PC-9 (cell line): ENCODE results near the gene CYB5A. TPM values are rescaled to one million over a fixed set of nuclear protein-coding genes. Genes with fewer than 3 reads are reported as not detected.
A peak's percentile ranks its signal among the peaks of the same experiment; 100 is the strongest.

Source experiments
- BruUV-seq: library from RNA; stranded (reverse); fragments of 400-500 nt; replicated peaks from 2 replicates; lab custom pipeline; 2021; lab: Mats Ljungman, UMichigan
- CTCF ChIA-PET: fragments of 300-600 bp; sonication (Branson Sonifier 250); formaldehyde crosslinking; loops from one replicate; lab custom pipeline; 2022; ENCODE audit warnings: antibody characterized with exemption; lab: Charles Lee
- POLR2A ChIA-PET: fragments of 300-600 bp; sonication (Branson Sonifier 250); formaldehyde crosslinking; loops from one replicate; lab custom pipeline; 2022; ENCODE audit warnings: antibody characterized with exemption; ENCODE audit not compliant: unreplicated experiment; lab: Charles Lee
- DNase-seq, 2 experiments: peaks; one replicate each; pipeline versions ENCODE4 v3.0.0 to v3.0.0-alpha.2; 2015 to 2022; ENCODE audit warnings: mixed read lengths in 1 of 2
- H2AFZ ChIP-seq: fragments of 200-600 bp; sonication (generic); 2 replicates; pipeline ENCODE4 v1.8.1; 2017; ENCODE audit warnings: antibody characterized with exemption
- H3F3A ChIP-seq: fragments of 200-600 bp; sonication (generic); 2 replicates; pipeline ENCODE4 v1.8.1; 2017; ENCODE audit warnings: antibody characterized with exemption, mild to moderate bottlenecking, low read depth; ENCODE audit not compliant: insufficient read depth
- H3K27ac ChIP-seq: fragments of 200-600 bp; sonication (generic); 2 replicates; pipeline ENCODE4 v1.6.1; 2016; ENCODE audit warnings: mixed run types
- H3K27me3 ChIP-seq: fragments of 200-600 bp; sonication (generic); 2 replicates; pipeline ENCODE4 v1.6.1; 2016; ENCODE audit warnings: low read depth, mixed run types; ENCODE audit not compliant: insufficient read depth
- H3K36me3 ChIP-seq: fragments of 200-600 bp; sonication (generic); 2 replicates; pipeline ENCODE4 v1.6.1; 2016; ENCODE audit warnings: low read depth, mixed run types
- H3K4me1 ChIP-seq: fragments of 200-600 bp; sonication (generic); replicated peaks from 2 replicates; pipeline ENCODE4 v1.6.1; 2016; ENCODE audit warnings: mixed run types; ENCODE audit not compliant: insufficient read depth
- H3K4me2 ChIP-seq: fragments of 200-600 bp; sonication (generic); 2 replicates; pipeline ENCODE4 v1.6.1; 2017; ENCODE audit warnings: mixed run types
- H3K4me3 ChIP-seq: fragments of 200-600 bp; sonication (generic); 2 replicates; pipeline ENCODE4 v1.6.1; 2016; ENCODE audit warnings: mixed run types
- H3K79me2 ChIP-seq: fragments of 200-600 bp; sonication (generic); 2 replicates; pipeline ENCODE4 v1.6.1; 2017; ENCODE audit warnings: low read depth, mixed run types
- H3K9me2 ChIP-seq: fragments of 200-600 bp; sonication (generic); 2 replicates; pipeline ENCODE4 v1.8.1; 2017; ENCODE audit warnings: mild to moderate bottlenecking; ENCODE audit not compliant: insufficient read depth
- H3K9me3 ChIP-seq: fragments of 200-600 bp; sonication (generic); 2 replicates; pipeline ENCODE4 v1.8.1; 2016; ENCODE audit warnings: low read depth; ENCODE audit not compliant: insufficient read depth
- H4K20me1 ChIP-seq: fragments of 200-600 bp; sonication (generic); 2 replicates; pipeline ENCODE4 v1.8.1; 2017; ENCODE audit not compliant: insufficient read depth
- EZH2 ChIP-seq: fragments of 200-600 bp; sonication (generic); IDR thresholded peaks from 2 replicates; pipeline ENCODE4 v1.8.0; 2017; ENCODE audit warnings: antibody characterized with exemption, low read depth
- intact Hi-C: fragments of 100-400 bp; cut with micrococcal nuclease; formaldehyde crosslinking; loops from one replicate; pipeline ENCODE4 v1.10.0; 2022; ENCODE audit not compliant: unreplicated experiment
- total RNA-seq: library from RNA; stranded (reverse); gene quantifications from 2 replicates; pipeline ENCODE4 v1.2.3, GENCODE V29; 2021
- TF ChIP-seq, protein P1 (sequence below): fragments of 200-600 bp; sonication (generic); conservative IDR thresholded peaks from 2 replicates; pipeline ENCODE4 v1.6.1; 2017; ENCODE audit warnings: mixed run types, antibody characterized with exemption, mild to moderate bottlenecking, moderate library complexity

CYB5A gene
- total RNA-seq, 1 experiment from 2014 or later, result 109 TPM

GRCh38 chr18:74316257-74317170 lies 24.8 kb upstream of the CYB5A start:
- Histone ChIP-seq H3K4me1 (peaks cover 19% of the 10 kb centered on the region), H3K9me2 (no peaks in the 10 kb centered on the region), H3F3A (peaks cover 15% of the 10 kb centered on the region; the same call in 1 of the 2 replicates), H2AFZ (no peak overlapping the region), H3K9me3 (no peaks in the 10 kb centered on the region), H3K27me3 (no peaks in the 10 kb centered on the region), H3K4me2 (peak overlapping the region; percentile 41), H3K79me2 (no peaks in the 10 kb centered on the region), H3K36me3 (no peaks in the 10 kb centered on the region), H4K20me1 (no peaks in the 10 kb centered on the region), H3K27ac (peak overlapping the region; percentile 43), H3K4me3 (no peak overlapping the region)
- POLR2A ChIA-PET, result interaction anchor here (0.5 to 0.7 kb wide), 2 partner anchors 13 to 179 kb away, joined by 3 to 4 read pairs; partner anchors contain the start of gene CNDP2
- intact Hi-C loops, result loop anchor here (1.0 to 2.0 kb wide), 2 partner anchors 24 to 131 kb away; no protein-coding TSS in a partner anchor
- BruUV-seq, result no TSS peak
- DNase-seq, result peak; percentile 60 to 95
- TF ChIP-seq, protein P1, sequence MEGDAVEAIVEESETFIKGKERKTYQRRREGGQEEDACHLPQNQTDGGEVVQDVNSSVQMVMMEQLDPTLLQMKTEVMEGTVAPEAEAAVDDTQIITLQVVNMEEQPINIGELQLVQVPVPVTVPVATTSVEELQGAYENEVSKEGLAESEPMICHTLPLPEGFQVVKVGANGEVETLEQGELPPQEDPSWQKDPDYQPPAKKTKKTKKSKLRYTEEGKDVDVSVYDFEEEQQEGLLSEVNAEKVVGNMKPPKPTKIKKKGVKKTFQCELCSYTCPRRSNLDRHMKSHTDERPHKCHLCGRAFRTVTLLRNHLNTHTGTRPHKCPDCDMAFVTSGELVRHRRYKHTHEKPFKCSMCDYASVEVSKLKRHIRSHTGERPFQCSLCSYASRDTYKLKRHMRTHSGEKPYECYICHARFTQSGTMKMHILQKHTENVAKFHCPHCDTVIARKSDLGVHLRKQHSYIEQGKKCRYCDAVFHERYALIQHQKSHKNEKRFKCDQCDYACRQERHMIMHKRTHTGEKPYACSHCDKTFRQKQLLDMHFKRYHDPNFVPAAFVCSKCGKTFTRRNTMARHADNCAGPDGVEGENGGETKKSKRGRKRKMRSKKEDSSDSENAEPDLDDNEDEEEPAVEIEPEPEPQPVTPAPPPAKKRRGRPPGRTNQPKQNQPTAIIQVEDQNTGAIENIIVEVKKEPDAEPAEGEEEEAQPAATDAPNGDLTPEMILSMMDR, result no peak
- CTCF ChIA-PET, result no interaction called here

- H3K36me3 ChIP-seq, result no peaks in the 10 kb centered on the region
- H3F3A ChIP-seq, result peaks cover 15% of the 10 kb centered on the region; the same call in 1 of the 2 replicates
- H3K9me2 ChIP-seq, result no peaks in the 10 kb centered on the region
- H2AFZ ChIP-seq, result no peak within 1 kb of the TSS
- CTCF ChIA-PET, result no interaction called here
- H3K79me2 ChIP-seq, result no peaks in the 10 kb centered on the region
- DNase-seq, result no peak
- H3K4me2 ChIP-seq, result peak within 1 kb of the TSS; percentile 41
- intact Hi-C loops, result loop anchor here (2.0 kb wide), 1 partner anchor 23 kb away; no protein-coding TSS in a partner anchor
- H4K20me1 ChIP-seq, result no peaks in the 10 kb centered on the region
- H3K4me3 ChIP-seq, result no peak within 1 kb of the TSS
- H3K4me1 ChIP-seq, result peaks cover 19% of the 10 kb centered on the region
- no peaks in the 10 kb centered on the region for H3K27me3 ChIP-seq
- POLR2A ChIA-PET, result interaction anchor here (0.5 kb wide), 1 partner anchor 180 kb away, joined by 4 read pairs; the partner anchor contains the start of gene CNDP2
- H3K9me3 ChIP-seq, result no peaks in the 10 kb centered on the region
- TF ChIP-seq, protein P1, result no peak
- no peak for TF ChIP-seq EZH2
- no TSS peak for BruUV-seq
- no peak within 1 kb of the TSS for H3K27ac ChIP-seq
Measured at GRCh38 chr18:74315464-74316256, 23.9 kb upstream of the CYB5A start, which contains the start of gene C18orf63. C18orf63 (plus strand) TSS chr18:74315839; CDS start chr18:74317866, 2,027 bp downstream.
